ENCODE results near the gene PPRC1.

PPRC1 gene

GRCh38 chr10:102148275-102148674 is 15.4 kb downstream of the PPRC1 start:
- no peak for FAIRE-seq
- no peak for DNase-seq (ENCODE audit: low spot score)

- FAIRE-seq (no peak), DNase-seq (ENCODE audit: low spot score) (no peak)
These were observed 18.3 kb downstream of the PPRC1 start for GRCh38 chr10:102150970-102151773.

- DNase-seq (ENCODE audit: low spot score) (peak; percentile 98), FAIRE-seq (peak; percentile 91)
These were observed 19.1 kb downstream of the PPRC1 start, which contains the start of gene NOLC1 for GRCh38 chr10:102151774-102152544. TSS of gene NOLC1 (plus strand) at chr10:102152389. CDS start at chr10:102152411, 22 bp downstream.

- DNase-seq (ENCODE audit: low spot score) (peak; percentile 16), FAIRE-seq (no peak)
These were observed 19.7 kb downstream of the PPRC1 start for GRCh38 chr10:102152545-102152890.

GRCh38 chr10:102153093-102153620 is 20.3 kb downstream of the PPRC1 start:
- FAIRE-seq (no peak), DNase-seq (ENCODE audit: low spot score) (no peak)

- FAIRE-seq (no peak), DNase-seq (ENCODE audit: low spot score) (no peak)
These were observed 21.8 kb downstream of the PPRC1 start for GRCh38 chr10:102154466-102155116.

- no peak for FAIRE-seq
- DNase-seq (ENCODE audit: low spot score): no peak
These were observed 24.4 kb downstream of the PPRC1 start for GRCh38 chr10:102157224-102157623.

GRCh38 chr10:102159051-102159597 is 26.3 kb downstream of the PPRC1 start:
- no peak for DNase-seq (ENCODE audit: low spot score)
- FAIRE-seq: no peak

GRCh38 chr10:102159831-102160230 is 27.0 kb downstream of the PPRC1 start:
- FAIRE-seq (no peak), DNase-seq (ENCODE audit: low spot score) (no peak)

GRCh38 chr10:102163342-102163989 is 30.6 kb downstream of the PPRC1 start:
- no peak for FAIRE-seq
- no peak for DNase-seq (ENCODE audit: low spot score)

GRCh38 chr10:102167861-102168260 is 35.0 kb downstream of the PPRC1 start:
- no peak for DNase-seq (ENCODE audit: low spot score)
- FAIRE-seq: no peak

- FAIRE-seq: no peak
These were observed 37.8 kb downstream of the PPRC1 start for GRCh38 chr10:102170602-102171001.

GRCh38 chr10:102172288-102172687 is 39.4 kb downstream of the PPRC1 start:
- DNase-seq (ENCODE audit: low spot score): no peak
- FAIRE-seq: no peak

More at GRCh38 chr10:102170602-102171001, 37.8 kb downstream of the PPRC1 start:
- DNase-seq (ENCODE audit: low spot score): no peak

GRCh38 chr10:102175415-102175814 is 42.6 kb downstream of the PPRC1 start:
- DNase-seq (ENCODE audit: low spot score) (no peak), FAIRE-seq (no peak)

- FAIRE-seq: no peak
- no peak for DNase-seq (ENCODE audit: low spot score)
These were observed 51.8 kb downstream of the PPRC1 start for GRCh38 chr10:102184606-102185005.

GRCh38 chr10:102185272-102185671 is 52.4 kb downstream of the PPRC1 start:
- FAIRE-seq (no peak), DNase-seq (ENCODE audit: low spot score) (no peak)

GRCh38 chr10:102185811-102186527 is 53.1 kb downstream of the PPRC1 start:
- DNase-seq (ENCODE audit: low spot score) (no peak), FAIRE-seq (no peak)

- DNase-seq (ENCODE audit: low spot score): no peak
- FAIRE-seq: no peak
These were observed 55.6 kb downstream of the PPRC1 start for GRCh38 chr10:102188298-102188940.

Data from urothelium cell line (cell line).